Right lobe of liver (tissue), 4 donors: ENCODE measurements around the gene MRPL41.

ENCODE experiments used
- CTCF ChIP-seq, 4 donors: fragments of 200-600 bp in 3 of 4; fragments of 450-650 bp in 1 of 4; IDR thresholded peaks; one replicate each; pipeline versions ENCODE4 v1.5.1 to v1.8.0; 2016 to 2022; ENCODE audit warnings: antibody characterized with exemption in 4 of 4, mild to moderate bottlenecking in 2 of 4
- POLR2A ChIP-seq: fragments of 450-650 bp; IDR thresholded peaks from one replicate; pipeline ENCODE4 v1.6.1; 2017; ENCODE audit warnings: antibody characterized with exemption, mild to moderate bottlenecking
- donor health status: DM: no; HTN: no; CAD: no.
- donor health status: DM: no; HTN: no; CAD: no.
- donor health status: DM: no; HTN: yes; CAD: no.

GRCh38 chr9:137516144-137516917 lies 35.3 kb upstream of the MRPL41 start:
- TF ChIP-seq CTCF (IDR thresholded peaks at IDR 0.05) (no peak), POLR2A (no peak)
